HL-60 (cell line): Measurements from ENCODE around the gene ABCA1.

Experiments
- DNase-seq, 2 experiments: peaks; one replicate each; pipeline ENCODE4 v3.0.0-alpha.2; 2010 to 2020; ENCODE audit warnings: low read depth in 1 of 2, low spot score in 1 of 2
- H3K27ac ChIP-seq: fragments of 250-450 bp; sonication (Bioruptor Pico); replicated peaks from 2 replicates; pipeline ENCODE4 v1.5.1; 2020; ENCODE audit warnings: mild to moderate bottlenecking, moderate library complexity
- H3K27me3 ChIP-seq: fragments of 250-450 bp; sonication (Bioruptor Pico); 2 replicates; pipeline ENCODE4 v1.5.1; 2021; ENCODE audit warnings: mild to moderate bottlenecking, moderate library complexity; ENCODE audit not compliant: insufficient read depth, poor library complexity, severe bottlenecking
- H3K4me3 ChIP-seq: replicated peaks from 2 replicates; pipeline ENCODE4 v1.5.1; 2011; ENCODE audit warnings: mild to moderate bottlenecking, control low read depth, low read length; ENCODE audit not compliant: insufficient read depth
- GABPA ChIP-seq: IDR thresholded peaks from 2 replicates; pipeline ENCODE4 v1.6.1; 2012; ENCODE audit warnings: low read depth
- POLR2AphosphoS5 ChIP-seq: IDR thresholded peaks from 2 replicates; pipeline ENCODE4 v1.6.1; 2012; ENCODE audit warnings: low read depth
- SPI1 ChIP-seq: IDR thresholded peaks from 2 replicates; pipeline ENCODE4 v1.6.1; 2012; ENCODE audit warnings: low read depth, mild to moderate bottlenecking, borderline replicate concordance
- TF ChIP-seq, protein P1 (sequence below): IDR thresholded peaks from 2 replicates; pipeline ENCODE4 v1.6.1; 2012; ENCODE audit warnings: low read depth; ENCODE audit not compliant: insufficient replicate concordance
- TF ChIP-seq, protein P2 (sequence below): IDR thresholded peaks from one replicate; pipeline ENCODE4 v1.5.1; 2011; ENCODE audit warnings: low read length, control low read depth, inconsistent platforms; ENCODE audit not compliant: insufficient read depth

Gene ABCA1

DNA sequence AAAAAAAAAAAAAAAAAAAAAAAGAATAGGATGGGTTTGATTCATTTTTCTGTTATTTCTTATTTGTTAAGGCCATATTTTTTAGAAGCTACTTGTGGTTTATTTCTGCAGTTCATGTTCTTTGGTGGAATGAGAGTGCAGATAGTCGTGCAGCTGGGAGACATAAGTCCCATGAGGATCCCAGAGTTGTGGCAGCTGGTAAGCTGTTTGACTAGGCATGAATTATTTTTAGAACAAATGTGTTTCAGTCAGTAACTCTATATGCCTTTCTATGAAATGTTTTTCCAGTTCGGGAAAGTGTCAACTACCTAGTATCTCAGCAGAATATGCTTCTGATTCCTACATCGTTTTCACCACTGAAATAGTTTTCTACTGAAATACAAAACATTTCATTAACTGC is 169.0 kb downstream of the ABCA1 start:
- no peak for DNase-seq
- TF ChIP-seq GABPA (no peak), POLR2AphosphoS5 (no peak)
- TF ChIP-seq, protein P1, sequence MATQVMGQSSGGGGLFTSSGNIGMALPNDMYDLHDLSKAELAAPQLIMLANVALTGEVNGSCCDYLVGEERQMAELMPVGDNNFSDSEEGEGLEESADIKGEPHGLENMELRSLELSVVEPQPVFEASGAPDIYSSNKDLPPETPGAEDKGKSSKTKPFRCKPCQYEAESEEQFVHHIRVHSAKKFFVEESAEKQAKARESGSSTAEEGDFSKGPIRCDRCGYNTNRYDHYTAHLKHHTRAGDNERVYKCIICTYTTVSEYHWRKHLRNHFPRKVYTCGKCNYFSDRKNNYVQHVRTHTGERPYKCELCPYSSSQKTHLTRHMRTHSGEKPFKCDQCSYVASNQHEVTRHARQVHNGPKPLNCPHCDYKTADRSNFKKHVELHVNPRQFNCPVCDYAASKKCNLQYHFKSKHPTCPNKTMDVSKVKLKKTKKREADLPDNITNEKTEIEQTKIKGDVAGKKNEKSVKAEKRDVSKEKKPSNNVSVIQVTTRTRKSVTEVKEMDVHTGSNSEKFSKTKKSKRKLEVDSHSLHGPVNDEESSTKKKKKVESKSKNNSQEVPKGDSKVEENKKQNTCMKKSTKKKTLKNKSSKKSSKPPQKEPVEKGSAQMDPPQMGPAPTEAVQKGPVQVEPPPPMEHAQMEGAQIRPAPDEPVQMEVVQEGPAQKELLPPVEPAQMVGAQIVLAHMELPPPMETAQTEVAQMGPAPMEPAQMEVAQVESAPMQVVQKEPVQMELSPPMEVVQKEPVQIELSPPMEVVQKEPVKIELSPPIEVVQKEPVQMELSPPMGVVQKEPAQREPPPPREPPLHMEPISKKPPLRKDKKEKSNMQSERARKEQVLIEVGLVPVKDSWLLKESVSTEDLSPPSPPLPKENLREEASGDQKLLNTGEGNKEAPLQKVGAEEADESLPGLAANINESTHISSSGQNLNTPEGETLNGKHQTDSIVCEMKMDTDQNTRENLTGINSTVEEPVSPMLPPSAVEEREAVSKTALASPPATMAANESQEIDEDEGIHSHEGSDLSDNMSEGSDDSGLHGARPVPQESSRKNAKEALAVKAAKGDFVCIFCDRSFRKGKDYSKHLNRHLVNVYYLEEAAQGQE = no peak
- TF ChIP-seq, protein P2, sequence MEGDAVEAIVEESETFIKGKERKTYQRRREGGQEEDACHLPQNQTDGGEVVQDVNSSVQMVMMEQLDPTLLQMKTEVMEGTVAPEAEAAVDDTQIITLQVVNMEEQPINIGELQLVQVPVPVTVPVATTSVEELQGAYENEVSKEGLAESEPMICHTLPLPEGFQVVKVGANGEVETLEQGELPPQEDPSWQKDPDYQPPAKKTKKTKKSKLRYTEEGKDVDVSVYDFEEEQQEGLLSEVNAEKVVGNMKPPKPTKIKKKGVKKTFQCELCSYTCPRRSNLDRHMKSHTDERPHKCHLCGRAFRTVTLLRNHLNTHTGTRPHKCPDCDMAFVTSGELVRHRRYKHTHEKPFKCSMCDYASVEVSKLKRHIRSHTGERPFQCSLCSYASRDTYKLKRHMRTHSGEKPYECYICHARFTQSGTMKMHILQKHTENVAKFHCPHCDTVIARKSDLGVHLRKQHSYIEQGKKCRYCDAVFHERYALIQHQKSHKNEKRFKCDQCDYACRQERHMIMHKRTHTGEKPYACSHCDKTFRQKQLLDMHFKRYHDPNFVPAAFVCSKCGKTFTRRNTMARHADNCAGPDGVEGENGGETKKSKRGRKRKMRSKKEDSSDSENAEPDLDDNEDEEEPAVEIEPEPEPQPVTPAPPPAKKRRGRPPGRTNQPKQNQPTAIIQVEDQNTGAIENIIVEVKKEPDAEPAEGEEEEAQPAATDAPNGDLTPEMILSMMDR = no peak
- Histone ChIP-seq H3K27ac (no peak overlapping the region), H3K4me3 (no peak overlapping the region), H3K27me3 (no peaks in the 10 kb centered on the region)

DNA sequence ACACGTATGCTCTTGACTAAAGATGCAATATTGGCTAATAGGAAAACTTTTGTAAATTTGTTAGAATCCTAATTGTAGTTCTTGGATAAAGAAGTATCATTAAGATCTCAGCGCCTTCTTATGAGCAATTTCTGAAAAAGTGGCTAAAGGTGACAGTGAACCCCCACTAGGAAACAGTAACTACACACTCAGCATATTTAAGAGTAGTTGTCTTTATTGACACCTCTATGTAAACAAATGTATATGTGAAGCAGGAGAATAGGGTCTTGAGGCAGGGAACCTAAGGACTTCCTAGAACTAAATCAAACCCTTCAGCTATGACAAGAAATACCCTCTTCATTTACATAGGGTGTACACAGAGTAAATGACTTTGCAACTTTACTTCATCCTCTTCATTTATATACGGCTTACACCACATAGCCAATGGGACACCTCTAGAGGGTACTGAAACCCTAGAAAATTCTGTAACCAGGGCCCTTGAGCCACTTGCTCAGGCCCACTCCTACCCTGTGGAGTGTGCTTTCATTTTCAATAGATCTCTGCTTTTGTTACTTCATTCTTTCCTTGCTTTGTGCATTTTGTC is 177.7 kb downstream of the ABCA1 start:
- Histone ChIP-seq H3K27ac (no peak overlapping the region), H3K4me3 (no peak overlapping the region), H3K27me3 (no peaks in the 10 kb centered on the region)
- TF ChIP-seq, protein P1 = no peak
- TF ChIP-seq GABPA (no peak), POLR2AphosphoS5 (no peak), SPI1 (no peak)
- TF ChIP-seq, protein P2 = no peak
- DNase-seq = no peak

DNA sequence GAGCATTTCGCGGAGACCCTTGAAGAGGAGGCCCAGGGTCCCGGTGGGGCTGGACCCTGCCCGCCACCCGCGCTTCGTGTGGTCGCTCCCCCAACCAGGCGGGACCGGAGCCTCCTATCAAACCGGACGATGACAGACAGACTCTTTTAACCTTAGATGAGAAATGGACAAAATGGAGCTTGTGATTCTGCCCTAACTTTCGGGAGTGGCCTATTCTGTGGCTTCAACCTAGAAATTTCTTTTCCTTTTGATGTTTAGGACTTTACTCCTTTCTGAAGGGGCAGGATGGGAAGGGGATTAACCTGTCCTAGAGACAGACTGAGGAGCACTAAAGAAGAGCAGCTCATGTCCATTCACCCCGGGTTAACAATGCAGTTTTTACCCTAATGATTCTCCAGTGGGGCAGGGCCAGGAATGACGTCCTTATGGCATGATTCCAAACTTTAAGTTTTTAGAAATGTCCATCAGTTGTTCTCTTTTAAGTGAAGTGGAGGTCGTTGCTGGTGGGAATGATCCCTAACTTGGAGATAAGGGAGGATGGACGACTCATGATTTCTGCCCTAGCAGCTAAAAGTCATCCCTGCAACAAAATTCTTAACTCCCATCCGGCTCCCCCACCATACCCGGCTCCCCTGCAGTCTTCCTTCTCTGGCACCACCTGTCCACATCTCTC is 179.5 kb downstream of the ABCA1 start:
- Histone ChIP-seq H3K4me3 (peak overlapping the region; percentile 83), H3K27ac (peak overlapping the region; percentile 93), H3K27me3 (no peaks in the 10 kb centered on the region)
- TF ChIP-seq POLR2AphosphoS5 = no peak
- TF ChIP-seq, protein P2 = no peak
- TF ChIP-seq, protein P1 = no peak
- TF ChIP-seq SPI1 = no peak
- no peak for TF ChIP-seq GABPA
- no peak for DNase-seq
